Astrocyte of the cerebellum (primary cell): ENCODE measurements around the gene KIAA1614.

ENCODE experiments used
- DNase-seq: peaks from one replicate; pipeline ENCODE4 v3.0.0-alpha.2; 2011; ENCODE audit warnings: low read depth
- H3K4me3 ChIP-seq: 2 replicates; pipeline ENCODE4 v1.5.1; 2011; ENCODE audit warnings: mild to moderate bottlenecking, low read depth, low read length, moderate library complexity
- in situ Hi-C: cut with HindIII; loops from 2 replicates; pipeline ENCODE4 v1.10.0; 2017; ENCODE audit warnings: low sequenced_read_pairs
- TF ChIP-seq, protein P1 (sequence below): IDR thresholded peaks from 2 replicates; pipeline ENCODE4 v1.5.1; 2012; ENCODE audit warnings: low read length, low read depth, moderate library complexity, mild to moderate bottlenecking; ENCODE audit errors: missing control alignments

Gene KIAA1614

DNA sequence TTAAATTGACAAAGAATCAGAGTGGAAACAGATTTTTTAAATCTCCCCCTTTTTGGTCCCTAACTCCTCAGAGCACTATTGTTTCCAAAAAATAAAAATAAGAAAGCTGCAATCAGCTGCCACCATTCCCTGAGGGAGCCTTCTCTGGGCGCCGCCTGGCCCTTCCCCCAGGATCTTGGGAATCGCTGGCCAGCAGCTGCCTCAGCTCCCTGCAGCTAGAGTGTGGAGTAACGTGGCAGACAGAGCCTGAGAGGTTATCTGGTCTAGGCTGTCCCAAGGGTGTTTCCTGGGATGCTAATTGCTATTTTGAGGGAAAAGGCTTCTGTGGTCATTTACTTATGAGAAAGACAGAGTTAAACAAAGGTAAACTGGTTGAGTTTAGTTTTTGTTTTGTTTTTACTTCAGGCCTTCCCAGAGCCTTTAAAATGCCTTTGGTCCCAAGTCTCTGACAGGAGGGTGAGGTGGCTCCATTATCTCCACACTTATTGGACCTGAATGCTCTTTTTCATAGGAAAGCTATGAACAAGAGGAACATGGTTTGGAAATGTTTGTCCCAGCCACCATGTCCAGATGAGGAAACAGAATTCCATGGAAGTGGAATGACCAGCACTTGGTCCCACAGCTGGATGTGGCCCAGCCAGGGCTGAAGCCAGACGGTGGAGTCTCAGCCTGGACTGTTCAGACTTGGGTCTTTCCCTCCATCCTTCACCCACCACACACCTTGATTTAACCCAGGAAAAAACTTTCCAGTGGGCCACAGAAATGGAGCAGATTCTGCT is 14.1 kb upstream of the KIAA1614 start:
- in situ Hi-C loops = no loop called here
- TF ChIP-seq, protein P1, sequence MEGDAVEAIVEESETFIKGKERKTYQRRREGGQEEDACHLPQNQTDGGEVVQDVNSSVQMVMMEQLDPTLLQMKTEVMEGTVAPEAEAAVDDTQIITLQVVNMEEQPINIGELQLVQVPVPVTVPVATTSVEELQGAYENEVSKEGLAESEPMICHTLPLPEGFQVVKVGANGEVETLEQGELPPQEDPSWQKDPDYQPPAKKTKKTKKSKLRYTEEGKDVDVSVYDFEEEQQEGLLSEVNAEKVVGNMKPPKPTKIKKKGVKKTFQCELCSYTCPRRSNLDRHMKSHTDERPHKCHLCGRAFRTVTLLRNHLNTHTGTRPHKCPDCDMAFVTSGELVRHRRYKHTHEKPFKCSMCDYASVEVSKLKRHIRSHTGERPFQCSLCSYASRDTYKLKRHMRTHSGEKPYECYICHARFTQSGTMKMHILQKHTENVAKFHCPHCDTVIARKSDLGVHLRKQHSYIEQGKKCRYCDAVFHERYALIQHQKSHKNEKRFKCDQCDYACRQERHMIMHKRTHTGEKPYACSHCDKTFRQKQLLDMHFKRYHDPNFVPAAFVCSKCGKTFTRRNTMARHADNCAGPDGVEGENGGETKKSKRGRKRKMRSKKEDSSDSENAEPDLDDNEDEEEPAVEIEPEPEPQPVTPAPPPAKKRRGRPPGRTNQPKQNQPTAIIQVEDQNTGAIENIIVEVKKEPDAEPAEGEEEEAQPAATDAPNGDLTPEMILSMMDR = no peak
- no peak for DNase-seq
- H3K4me3 ChIP-seq = no peak overlapping the region

DNA sequence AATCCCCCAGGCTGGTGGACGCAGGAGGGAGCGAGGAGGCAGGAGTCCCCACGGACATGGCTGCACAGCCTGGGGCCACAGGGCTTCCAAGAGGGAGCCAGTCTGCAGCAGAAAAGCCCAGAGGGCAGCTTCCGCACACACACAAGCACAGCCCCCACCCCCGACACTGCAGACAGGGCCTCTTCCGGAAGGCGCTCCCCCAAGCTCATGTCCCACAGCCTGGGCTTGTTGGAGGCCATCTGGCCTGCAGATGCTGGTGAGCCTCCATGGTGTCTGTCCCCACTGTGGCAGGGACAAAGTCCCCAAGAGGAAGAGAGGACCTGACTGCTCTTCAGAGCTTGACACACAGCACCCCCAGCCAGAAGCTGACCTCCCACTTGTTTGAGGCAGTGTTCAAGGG is 13.4 kb upstream of the KIAA1614 start:
- in situ Hi-C loops = no loop called here
- DNase-seq = no peak
- H3K4me3 ChIP-seq = no peak overlapping the region
- TF ChIP-seq, protein P1 = no peak

DNA sequence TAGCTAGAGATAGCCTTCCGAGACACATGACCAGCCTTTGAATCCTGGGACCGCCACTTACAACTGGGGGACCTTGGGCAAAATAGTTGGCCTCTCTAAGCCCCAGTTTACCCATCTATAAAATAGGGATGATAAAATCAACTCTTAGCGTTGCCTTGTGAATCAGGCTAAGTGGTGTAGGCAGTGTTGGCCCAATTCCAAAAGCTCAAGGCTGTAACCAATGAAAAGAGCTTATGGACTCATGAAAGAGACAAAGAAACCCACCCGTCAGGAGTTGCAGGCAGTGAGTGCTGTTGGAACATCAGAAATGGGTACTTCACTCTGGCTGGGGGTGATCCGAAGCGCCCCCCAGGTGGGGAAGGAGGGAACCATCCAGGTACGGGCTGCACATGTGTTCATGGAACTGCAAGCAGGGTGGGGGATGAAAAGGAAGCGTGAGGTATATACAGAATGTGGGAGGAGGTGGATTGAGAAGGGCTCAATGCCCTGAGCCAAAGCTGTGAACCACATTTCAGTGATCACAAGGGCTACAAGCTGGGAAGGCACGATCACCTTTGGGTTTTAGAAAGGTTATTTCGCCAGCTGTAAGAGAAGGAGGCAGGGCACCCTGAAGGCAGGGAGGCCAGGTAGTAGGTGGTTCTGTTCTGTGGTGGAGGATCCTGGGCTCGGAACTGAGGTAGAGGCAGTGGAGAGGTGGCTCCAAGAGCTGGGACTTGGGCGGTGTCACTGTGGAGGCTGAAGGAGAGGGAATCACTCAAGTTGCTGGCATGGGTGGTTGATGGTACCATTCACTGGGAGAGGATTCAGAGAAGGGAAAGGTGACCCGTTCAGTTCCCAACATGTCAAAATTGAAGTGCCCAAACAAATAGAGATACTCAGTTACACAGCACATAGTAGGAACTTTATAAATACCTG is 11.4 kb upstream of the KIAA1614 start:
- DNase-seq = no peak
- H3K4me3 ChIP-seq = no peak overlapping the region
- TF ChIP-seq, protein P1 = no peak
- in situ Hi-C loops = loop anchor here (25.0 kb wide), 1 partner anchor 111 kb away; the partner anchor contains the start of gene STX6

DNA sequence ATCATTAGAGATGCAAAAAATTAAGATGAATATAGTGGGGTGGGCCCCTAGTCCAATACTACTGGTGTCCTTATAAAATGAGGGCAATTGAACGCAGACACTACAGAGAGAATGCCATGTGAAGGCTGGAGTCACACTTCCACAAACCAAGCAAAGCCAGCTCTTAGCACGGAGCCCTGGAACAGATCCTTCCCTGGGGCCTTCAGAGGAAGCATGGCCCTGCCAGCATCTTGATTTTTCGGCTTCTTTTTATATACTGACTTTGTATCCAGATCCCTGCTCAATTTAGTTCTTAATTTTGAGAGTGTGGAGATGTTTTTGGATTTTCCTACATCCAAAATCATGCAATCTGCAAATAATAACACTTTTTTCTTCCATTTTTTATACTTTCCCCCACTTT is 10.2 kb upstream of the KIAA1614 start:
- TF ChIP-seq, protein P1 = no peak
- DNase-seq = no peak
- no peak overlapping the region for H3K4me3 ChIP-seq
- in situ Hi-C loops = loop anchor here (25.0 kb wide), 1 partner anchor 110 kb away; the partner anchor contains the start of gene STX6

DNA sequence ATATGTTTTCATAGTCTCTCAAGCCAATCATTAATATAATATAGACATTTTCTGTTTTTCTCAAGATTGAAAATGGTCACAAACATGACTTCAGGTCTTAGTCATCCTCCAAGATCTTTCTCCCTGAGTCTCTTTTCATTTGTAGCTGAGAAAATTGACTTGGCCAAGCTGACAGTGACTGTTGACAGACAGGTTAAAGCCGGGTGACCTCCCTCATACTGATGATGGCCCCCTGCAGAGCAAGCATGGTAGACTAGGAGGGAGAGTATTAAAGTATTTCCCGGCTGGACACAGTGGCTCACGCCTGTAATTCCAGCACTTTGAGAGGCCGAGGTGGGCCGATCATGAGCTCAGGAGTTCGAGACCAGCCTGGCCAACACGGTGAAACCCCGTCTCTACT is 6.8 kb upstream of the KIAA1614 start:
- in situ Hi-C loops = loop anchor here (25.0 kb wide), 1 partner anchor 106 kb away; the partner anchor contains the start of gene STX6
- TF ChIP-seq, protein P1 = no peak
- DNase-seq = no peak
- H3K4me3 ChIP-seq = no peak overlapping the region

DNA sequence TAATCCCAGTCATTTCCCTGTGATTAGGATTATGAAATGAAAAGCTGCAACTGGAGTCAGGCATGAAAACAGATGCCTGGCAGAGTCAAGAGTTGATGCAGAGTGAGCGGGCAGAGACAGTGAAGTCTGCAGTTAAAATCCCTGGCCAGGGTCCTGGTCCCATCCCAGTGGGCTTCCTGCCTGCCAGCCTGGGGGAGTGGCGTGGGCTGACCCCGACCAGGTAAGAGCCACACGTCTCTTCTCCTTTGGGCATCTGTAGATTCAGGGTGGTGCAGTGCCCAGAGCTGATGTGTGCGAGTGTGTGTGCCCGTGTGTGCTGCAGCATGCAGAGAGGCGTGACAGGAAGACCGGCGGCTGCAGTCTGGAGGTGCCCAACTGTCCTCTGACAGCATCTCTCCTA is 6.2 kb upstream of the KIAA1614 start:
- H3K4me3 ChIP-seq = no peak overlapping the region
- in situ Hi-C loops = loop anchor here (25.0 kb wide), 1 partner anchor 106 kb away; the partner anchor contains the start of gene STX6
- TF ChIP-seq, protein P1 = no peak
- DNase-seq = no peak
